GM18498 (cell line): ENCODE results near the gene CFAP100.

Experiments used
- ATAC-seq: cut with Tn5 transposase; IDR thresholded peaks from one replicate; pipeline ENCODE4 v1.9.1; 2021; ENCODE audit warnings: mild to moderate bottlenecking, moderate library complexity; ENCODE audit not compliant: unreplicated experiment

CFAP100 gene

GRCh38 chr3:126356373-126357264 is 38.1 kb upstream of the CFAP100 start:
- no peak for ATAC-seq

DNA sequence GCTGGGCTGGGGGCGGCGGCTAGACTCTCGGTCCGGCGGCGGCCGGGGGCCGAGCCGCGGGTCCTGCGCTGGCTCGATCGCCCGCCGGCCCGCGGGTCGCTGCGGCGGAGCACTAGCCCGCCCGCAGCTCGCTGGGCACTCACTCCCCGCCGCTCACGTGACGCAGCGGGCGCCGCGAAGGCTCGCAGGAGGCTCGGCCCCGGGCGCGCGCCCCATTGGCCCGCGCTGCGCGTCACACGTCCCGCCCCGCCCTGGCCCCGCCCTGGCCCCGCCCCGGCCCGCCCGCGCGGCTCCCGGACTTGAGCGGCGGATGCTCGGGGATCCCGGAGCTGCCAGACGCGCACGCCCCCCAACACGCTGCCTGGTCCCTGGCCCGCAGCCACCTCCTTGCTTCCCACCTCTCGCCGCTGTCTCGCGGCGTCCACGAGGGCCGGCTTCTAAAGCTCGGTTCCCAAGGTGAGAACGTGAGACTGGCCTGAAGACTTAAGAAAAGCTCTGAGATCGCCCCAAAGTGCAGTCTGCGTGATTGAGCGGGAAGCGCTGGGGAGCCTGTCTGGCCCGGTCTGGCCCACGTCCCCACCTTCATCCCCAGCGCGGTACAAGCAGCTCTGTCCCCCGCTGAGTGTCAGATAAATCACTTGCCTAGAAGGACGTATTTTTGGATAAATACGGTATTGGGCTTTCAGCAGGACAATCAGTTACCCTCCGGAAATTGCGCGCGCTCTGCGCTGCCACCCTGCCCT is 37.2 kb upstream of the CFAP100 start, which contains the start of gene KLF15:
Gene KLF15, minus strand, starts transcription at position 114 of the 743 bp plus-strand sequence. CDS start 4,486 bp downstream, outside the sequence.
- peak; percentile 93 for ATAC-seq

GRCh38 chr3:126358038-126358815 is 36.5 kb upstream of the CFAP100 start:
- ATAC-seq, result no peak

DNA sequence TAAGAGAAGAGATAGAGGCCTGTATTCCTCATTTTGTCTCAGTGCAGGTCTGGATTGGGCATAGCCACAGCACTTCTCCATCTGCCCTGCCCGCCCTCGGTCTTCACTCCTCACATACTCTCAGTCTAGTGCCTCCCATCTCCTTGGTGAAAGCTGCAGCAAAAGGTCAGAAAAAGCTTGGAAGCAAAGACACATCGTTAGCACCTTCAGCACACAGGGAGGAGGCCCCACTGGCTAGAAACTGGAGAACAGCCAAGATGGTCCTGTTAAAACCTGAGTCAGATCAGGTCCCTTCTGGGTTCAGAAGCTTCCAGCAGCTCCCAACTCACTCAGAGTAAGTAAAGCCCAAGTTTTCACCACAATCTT is 35.9 kb upstream of the CFAP100 start:
- no peak for ATAC-seq

GRCh38 chr3:126360046-126360713 is 34.5 kb upstream of the CFAP100 start:
- no peak for ATAC-seq

- ATAC-seq, result no peak
Observed at GRCh38 chr3:126360714-126361060, 34.0 kb upstream of the CFAP100 start.

DNA sequence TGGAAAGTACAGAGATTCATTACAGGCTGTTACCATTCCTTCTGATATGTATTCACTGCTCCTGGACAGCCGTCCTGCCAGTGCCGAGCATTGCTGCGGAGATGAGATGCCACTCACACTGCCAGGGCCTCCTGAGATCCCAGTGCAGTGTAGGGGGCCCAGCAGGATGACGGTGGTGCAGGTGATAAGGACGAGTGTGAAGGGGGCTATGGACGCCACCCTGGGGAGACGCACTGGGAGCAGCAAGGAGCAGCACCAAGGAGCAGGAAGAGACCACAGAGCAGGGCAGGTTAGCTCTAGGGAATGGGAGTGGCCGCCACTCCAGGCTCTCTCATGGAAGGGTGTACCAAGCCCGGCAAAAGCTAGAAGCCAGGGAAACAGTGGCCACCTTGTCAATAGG is 33.5 kb upstream of the CFAP100 start:
- ATAC-seq, result no peak

DNA sequence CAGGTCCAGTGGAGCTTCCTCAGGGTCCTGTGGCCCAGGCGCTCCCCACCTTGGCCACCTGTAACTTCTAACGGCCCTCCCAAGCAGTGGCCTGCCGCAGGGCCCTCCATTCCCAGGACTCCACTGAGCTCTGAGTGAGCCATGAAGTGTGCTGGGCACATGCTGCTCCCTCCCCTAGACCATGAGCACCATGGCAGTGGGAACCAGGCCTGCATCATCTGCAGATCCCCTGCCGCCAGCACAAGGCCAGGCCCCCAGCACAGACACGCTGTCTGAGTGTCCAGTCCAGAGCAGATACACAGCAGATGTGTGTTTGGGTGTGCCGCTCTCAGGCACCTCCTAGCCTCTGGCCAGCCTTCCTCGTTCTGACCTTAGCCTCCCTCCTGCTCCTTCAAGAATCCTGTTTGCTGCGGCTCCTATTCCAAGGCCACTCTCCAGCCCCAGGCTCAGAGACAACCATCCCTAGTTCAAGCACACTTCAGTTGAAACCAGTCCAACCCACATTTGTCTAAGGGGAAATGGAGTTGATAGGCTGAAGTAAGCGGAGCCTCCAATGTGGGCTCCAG is 30.5 kb upstream of the CFAP100 start:
- ATAC-seq, result no peak

DNA sequence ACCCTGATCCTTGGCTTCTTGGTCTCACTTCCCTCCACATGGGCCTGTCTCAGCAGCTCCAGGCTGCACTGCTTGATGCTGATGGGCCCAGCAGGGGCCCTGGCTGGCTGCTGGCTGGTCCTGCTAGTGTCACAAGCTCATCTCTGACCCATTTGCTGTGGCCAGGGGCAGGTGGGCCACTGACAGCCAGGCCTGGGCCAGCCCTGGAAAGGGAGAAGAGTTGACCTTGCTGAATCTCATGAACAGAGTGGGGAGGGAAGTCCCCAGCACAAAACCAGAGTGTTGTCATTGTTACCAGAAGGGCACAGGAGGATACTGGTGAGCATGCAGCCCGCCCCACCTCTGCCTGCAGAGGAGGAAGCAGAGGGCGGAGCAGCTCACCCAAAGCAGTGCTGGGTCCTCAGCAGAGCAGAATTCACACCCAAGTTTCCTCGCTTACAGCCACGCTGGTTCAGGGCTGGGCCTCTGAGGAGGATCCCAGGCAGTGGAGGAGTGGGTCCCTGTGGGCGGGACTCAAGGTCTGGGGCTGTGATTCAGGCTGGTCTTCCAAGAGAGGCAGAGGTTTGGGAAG is 29.9 kb upstream of the CFAP100 start:
- ATAC-seq, result no peak

DNA sequence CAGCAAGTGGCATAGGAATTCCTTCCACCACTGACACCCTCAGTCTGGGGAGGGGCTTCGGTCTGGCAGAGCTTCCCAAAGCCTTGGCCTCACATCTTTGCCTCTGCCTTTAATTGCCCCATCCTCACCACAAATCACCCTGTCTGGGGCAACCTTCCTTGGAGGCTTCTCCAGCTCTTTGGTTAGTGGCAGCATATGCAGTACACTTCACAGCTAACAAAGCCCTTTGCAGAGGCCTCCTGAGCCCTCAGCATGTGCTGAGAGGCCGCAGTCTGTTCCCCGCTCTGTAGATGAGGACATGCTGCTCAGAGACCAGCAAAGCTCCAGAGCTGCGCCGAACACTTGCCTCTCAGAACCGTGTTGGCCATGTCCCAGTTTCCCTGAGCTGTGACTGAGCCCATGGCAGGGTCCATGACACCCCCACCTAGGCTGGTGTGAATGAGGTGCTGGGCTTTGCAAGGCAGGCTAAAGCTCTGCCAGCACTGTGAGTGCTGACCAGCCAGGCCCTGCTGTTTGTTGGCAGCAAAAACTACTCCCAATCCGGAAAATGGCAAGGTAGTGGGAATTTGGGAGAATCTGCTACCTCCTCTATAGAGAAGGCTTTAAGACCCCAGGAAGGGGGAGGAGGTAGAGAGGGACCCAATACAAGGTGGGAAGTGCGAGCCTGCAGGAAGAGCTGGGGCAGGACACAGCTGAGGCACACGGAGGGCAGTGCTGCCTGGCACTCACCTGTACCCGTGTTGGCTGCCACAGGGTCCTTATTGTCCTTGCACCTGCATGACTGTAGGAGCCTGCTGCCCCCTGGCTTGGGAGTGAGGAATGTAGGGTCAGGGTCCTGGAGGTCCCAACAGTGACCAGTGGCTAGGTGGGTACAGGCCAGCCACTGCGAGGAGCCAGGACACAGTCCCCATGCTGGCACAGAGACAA is 29.1 kb upstream of the CFAP100 start:
- no peak for ATAC-seq

DNA sequence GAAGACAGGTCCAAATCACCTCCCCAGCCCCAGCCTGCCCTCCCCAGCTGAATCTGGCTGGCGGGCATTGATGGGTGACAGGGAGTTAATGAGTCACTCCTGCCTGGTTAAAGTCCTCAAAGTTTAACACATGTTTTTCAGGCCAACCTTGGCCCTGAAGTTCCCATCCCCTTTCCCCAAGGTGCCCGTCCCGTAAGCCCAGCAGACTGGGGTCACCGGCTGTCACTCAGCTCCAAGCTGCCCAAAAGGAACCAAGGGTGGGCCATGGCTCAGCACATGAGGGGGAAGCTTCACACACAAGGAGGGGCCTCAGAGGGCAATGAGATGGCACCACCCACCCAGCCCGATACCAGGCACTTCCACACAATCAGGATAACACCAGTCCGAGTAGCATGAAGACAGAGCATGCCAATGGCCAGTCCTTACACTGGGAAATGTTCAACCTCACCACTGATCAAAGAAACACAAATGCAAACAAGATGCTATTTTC is 27.3 kb upstream of the CFAP100 start:
- no peak for ATAC-seq

DNA sequence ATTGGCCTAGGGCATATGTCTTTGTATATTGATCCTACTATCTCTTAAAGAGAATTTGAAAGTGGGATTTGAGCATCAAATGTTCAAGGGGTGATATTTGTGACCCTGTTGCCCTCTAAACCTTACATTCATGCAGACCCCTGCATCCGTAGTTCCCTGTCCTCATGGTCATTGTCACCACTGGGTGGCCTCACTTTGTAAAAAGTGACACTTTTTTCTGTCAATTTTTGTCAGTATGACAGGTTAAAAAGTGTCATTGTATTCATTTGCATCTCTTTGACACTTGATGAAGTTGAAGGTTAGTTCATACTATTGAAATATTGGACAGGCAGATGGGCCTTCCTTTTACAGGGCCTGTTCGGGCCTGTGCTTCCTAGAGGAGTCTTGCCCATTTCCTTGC is 25.2 kb upstream of the CFAP100 start:
- no peak for ATAC-seq

DNA sequence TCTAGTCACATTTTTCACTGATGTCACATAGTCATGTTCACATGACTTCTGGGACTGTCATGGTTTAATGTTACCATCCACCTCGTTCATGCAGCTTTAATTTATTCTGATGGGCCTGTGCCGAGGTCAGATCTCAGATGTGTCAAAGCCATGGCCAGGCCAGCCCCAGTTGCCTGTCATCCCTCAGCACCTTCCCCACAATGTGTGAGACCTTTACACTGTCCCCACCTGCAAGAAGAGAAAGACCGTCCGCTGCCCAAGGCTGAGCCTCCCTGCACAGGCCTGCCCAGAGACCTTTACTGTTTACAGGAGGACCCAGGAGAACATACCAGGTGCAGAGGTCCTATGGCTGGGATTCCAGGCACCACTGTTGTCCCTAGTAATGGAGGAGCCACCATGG is 24.7 kb upstream of the CFAP100 start:
- ATAC-seq, result no peak

GRCh38 chr3:126370606-126371005 is 24.1 kb upstream of the CFAP100 start:
- no peak for ATAC-seq

DNA sequence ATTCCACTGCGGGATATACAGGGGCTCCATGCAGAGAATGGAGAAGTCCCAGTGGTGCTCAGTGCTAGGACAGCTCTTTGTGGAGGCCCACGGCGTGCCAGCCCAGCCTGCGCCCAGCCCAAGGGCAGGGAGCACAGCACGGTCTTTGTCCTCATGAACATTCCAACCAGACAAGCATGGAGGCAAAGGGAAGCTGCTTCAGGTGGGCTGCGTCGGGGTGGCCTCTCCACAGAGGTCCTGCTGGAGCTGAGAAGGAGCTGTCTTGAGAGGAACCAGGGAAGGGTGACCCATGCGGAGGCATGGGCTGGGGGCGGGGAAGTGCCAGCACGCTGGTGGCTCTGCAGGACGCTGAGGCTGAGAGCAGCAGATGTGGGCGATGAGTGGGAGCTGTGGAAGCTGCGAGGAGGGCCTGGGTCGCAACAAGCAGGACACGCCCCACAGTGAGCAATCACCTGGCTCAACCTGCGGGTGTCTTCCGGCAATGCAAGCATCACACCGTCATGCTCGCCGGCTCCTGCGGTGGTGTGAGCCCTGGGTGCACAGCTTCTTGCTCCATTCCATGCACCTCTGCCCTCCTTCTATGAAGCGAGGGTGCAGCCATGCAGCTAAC is 23.5 kb upstream of the CFAP100 start:
- ATAC-seq, result no peak

DNA sequence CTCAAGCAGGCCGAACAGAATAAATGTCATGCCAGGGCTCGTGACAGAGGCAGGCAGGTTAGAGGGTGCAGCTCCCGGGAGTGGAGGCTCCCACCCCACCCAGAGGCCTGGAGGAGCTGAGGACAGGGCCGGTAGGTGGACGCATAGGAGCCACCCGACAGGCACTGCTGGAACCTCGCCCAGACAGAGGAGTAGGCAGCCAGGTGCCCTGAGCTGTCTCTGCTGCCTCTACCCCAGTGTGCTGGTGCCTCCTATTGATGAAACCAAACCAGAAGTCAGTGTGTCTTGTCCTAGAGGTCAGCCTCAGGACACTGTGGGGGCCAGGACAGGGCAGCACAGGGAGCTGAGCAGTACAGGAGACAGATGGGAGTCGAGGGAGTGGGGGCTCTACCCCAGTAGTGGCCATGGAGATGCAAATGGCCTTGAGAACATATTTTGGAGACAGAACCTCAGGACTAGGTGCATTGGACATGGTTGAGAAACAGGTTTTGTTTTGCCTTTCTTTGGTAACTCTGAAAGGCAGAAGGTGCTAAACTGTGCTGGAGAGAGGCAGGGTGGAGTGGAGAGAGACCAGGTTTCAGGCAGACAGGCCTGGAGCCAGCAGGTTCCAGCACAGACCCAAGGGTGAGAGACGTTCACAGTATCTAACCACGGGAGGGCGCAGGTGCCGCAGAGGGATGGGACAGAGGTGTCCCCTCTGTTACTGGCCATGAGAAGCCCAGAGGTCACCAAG is 22.1 kb upstream of the CFAP100 start:
- no peak for ATAC-seq

DNA sequence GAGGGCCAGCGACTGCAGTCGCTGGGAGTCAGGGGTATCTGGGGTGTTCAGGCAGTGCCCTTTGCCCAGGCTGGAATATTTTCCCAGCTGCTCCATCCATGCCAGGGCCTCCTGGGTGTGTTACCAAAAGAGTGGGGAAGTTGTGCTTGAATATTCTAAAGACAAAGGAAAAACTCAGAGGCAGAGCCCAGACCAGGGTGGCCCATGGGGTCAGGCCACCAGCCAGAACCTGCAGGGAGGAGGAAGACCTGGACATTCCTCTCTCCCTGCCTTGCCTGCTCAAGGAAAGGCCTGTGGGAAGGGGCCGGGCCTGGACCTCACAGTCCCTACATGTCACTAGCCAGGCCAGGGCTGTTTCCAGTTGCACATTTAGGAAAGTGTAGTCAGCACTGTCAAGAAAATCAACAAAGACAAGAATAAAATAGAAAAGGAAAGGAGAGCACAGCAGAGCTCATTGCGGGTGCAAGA is 21.5 kb upstream of the CFAP100 start:
- ATAC-seq, result no peak
